Activated CD8-positive, alpha-beta memory T cell treated with anti-CD3 and anti-CD28 coated beads, Interleukin-2, amount 10 ng/mL, durations not matched to agents 7 days and 5 days (primary cell): ENCODE measurements around the gene SLC5A4. TPM values are rescaled to one million over a fixed set of nuclear protein-coding genes. Genes with fewer than 3 reads are reported as not detected.
"Not testable (repeated sequence)": the region's sequence is repeated elsewhere in the genome, so short reads cannot be mapped to it uniquely, and the experiment has no call there.

Source experiments
- ATAC-seq: fragments of 150-1000 bp; cut with Tn5 transposase; one replicate; pipeline ENCODE4 v1.10.0; 2021; ENCODE audit warnings: moderate library complexity
- CTCF ChIA-PET: fragments of 350-600 bp; sonication (Branson Sonifier 250); formaldehyde crosslinking; loops from one replicate; lab custom pipeline; 2021; ENCODE audit warnings: antibody characterized with exemption; lab: Charles Lee
- DNase-seq: peaks from one replicate; pipeline ENCODE4 v3.0.0-alpha.2; 2020
- H3K27ac Mint-ChIP-seq: one replicate; pipeline ENCODE4 v1.8.0; 2021; ENCODE audit warnings: mild to moderate bottlenecking, mixed read lengths
- H3K27me3 Mint-ChIP-seq: one replicate; pipeline ENCODE4 v1.8.0; 2021; ENCODE audit warnings: mixed read lengths
- H3K36me3 Mint-ChIP-seq: one replicate; pipeline ENCODE4 v1.8.0; 2021; ENCODE audit warnings: mild to moderate bottlenecking, mixed read lengths
- H3K4me1 Mint-ChIP-seq: one replicate; pipeline ENCODE4 v1.8.0; 2021; ENCODE audit warnings: mixed read lengths
- H3K4me3 Mint-ChIP-seq: one replicate; pipeline ENCODE4 v1.8.0; 2021; ENCODE audit warnings: mild to moderate bottlenecking, moderate library complexity, mixed read lengths
- H3K9me3 Mint-ChIP-seq: one replicate; pipeline ENCODE4 v1.8.0; 2022; ENCODE audit warnings: low read depth, mixed read lengths
- total RNA-seq, 2 experiments: library from RNA; stranded (reverse); gene quantifications; one replicate each; pipeline ENCODE4 v1.2.3, GENCODE V29; 2021

The SLC5A4 gene
- not detected for total RNA-seq

DNA sequence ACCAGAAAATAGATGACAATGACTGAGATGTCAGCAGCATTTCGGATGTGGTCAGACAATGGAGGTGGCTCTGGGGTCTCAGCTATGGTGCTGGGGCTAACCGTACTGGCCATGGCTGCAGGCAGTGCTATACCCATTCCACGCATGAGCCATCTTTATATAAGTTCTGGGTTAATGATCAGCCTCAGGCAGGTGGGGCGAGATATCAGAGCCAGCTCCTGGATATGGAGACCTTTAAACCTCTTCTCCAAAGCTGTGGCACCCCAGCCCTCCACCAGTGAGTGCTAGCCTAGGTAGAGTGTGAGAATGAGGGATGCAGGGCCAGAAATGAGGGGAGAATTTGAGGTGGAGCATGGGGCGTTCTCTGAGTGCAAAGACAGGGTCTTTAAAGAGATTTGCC lies at the start of gene SLC5A4:
Gene SLC5A4, minus strand, starts transcription at position 131 of the 400 bp plus-strand sequence. Its CDS starts 18 bp downstream, at position 113.
- ATAC-seq = no peak
- Mint-ChIP-seq H3K4me3 (no peak within 1 kb of the TSS), H3K36me3 (no peaks in the 10 kb centered on the region), H3K27ac (no peak within 1 kb of the TSS), H3K27me3 (peaks cover 61% of the 10 kb centered on the region), H3K4me1 (peaks cover 10% of the 10 kb centered on the region), H3K9me3 (no peaks in the 10 kb centered on the region)
- CTCF ChIA-PET = interaction anchor here (1.7 kb wide), 1 partner anchor 11 kb away, joined by 8 read pairs; no protein-coding TSS in a partner anchor
- no peak for DNase-seq

- H3K27ac Mint-ChIP-seq, DNase-seq, H3K27me3 Mint-ChIP-seq, H3K4me1 Mint-ChIP-seq, ATAC-seq, CTCF ChIA-PET, H3K9me3 Mint-ChIP-seq, H3K36me3 Mint-ChIP-seq, H3K4me3 Mint-ChIP-seq: not testable (repeated sequence)
Measured at GRCh38 chr22:32293921-32294320, 38.8 kb upstream of the SLC5A4 start.

DNA sequence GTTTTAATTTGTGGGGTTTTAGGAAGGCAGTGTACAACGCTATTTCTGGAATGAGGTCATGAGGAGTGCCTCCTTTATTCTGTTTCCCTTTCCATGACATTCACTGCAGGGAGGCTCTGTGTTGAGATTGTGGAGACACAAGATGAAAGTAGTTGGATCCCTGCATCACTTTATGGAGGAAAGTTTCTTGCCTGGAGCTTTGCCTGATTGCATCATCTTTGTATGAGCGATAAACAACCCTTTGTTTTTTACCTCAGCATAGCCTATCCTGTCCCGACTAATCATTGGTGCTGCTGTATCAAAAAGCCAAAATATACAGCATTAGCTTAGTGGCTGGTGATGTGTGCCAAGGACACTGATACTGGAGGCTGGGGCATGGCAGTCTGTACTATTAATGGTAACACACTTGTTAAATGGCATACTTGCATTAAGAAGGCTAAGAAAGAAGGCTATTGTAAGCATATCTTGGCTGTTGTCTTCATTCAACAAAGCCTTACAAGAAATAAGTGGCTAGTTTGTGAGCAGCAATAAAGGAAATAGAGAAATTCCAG lies 31.2 kb upstream of the SLC5A4 start:
- H3K9me3 Mint-ChIP-seq = no peaks in the 10 kb centered on the region
- no peaks in the 10 kb centered on the region for H3K4me1 Mint-ChIP-seq
- peaks cover 8% of the 10 kb centered on the region for H3K27me3 Mint-ChIP-seq
- H3K36me3 Mint-ChIP-seq = no peaks in the 10 kb centered on the region
- CTCF ChIA-PET = no interaction called here
- DNase-seq = no peak
- no peak for ATAC-seq
- no peak overlapping the region for H3K27ac Mint-ChIP-seq
- no peak overlapping the region for H3K4me3 Mint-ChIP-seq

GRCh38 chr22:32281072-32281471 lies 25.9 kb upstream of the SLC5A4 start:
- DNase-seq (no peak), ATAC-seq (no peak)
- H3K27me3 Mint-ChIP-seq = peaks cover 3% of the 10 kb centered on the region
- no peaks in the 10 kb centered on the region for H3K4me1 Mint-ChIP-seq
- CTCF ChIA-PET = no interaction called here
- no peak overlapping the region for H3K27ac Mint-ChIP-seq
- H3K36me3 Mint-ChIP-seq = no peaks in the 10 kb centered on the region
- H3K9me3 Mint-ChIP-seq = no peaks in the 10 kb centered on the region
- no peak overlapping the region for H3K4me3 Mint-ChIP-seq

DNA sequence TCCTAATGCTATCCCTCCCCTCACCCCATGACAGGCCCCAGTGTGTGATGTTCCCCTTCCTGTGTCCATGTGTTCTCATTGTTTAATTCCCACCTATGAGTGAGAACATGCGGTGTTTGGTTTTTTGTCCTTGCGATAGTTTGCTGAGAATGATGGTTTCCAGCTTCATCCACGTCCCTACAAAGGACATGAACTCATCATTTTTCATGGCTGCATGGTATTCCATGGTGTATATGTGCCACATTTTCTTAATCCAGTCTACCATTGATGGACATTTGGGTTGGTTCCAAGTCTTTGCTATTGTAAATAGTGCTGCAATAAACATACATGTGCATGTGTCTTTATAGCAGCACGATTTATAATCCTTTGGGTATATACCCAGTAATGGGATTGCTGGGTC lies 20.2 kb upstream of the SLC5A4 start:
- H3K4me1 Mint-ChIP-seq, H3K27ac Mint-ChIP-seq, H3K36me3 Mint-ChIP-seq, ATAC-seq, DNase-seq, H3K27me3 Mint-ChIP-seq, CTCF ChIA-PET, H3K9me3 Mint-ChIP-seq, H3K4me3 Mint-ChIP-seq: not testable (repeated sequence)

GRCh38 chr22:32271389-32271788 lies 16.2 kb upstream of the SLC5A4 start:
- no peak for ATAC-seq

DNA sequence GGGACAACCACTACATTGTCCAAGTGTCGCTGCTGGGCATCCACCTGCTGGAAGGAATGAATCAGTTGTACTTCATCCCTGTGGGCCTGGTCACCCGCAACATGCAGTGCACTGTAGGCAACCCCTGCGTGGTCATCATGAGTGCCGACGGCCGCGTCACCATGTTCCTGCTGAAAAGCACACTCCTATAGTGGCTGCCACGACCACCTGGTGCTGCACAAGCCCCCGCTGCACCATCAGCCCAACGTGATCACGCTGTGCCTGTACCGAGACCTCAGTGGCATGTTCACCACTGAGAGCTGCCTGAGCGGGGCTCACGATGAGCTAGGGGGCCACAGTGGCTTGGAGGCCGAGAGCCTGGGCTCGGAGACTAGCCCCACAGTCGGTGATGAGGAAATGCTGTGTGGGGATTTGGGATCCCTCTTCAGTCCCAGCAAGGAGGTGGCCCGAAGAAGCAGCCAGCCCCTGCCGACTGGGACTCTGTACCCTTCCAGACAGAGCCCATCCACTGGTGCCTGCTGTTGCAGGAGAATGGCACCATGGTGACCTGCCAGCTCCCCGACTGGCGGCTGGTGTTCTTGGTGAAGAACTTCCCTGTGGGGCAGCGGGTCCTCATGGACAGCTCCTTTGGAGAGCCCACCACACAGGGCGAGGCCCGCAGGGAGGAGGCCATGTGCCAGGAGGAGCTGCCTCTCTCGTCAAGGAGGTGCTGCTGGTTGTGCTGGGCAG lies 15.7 kb upstream of the SLC5A4 start:
- DNase-seq = no peak
- Mint-ChIP-seq H3K9me3 (no peaks in the 10 kb centered on the region), H3K27ac (no peak overlapping the region), H3K36me3 (no peaks in the 10 kb centered on the region), H3K4me1 (peaks cover 6% of the 10 kb centered on the region), H3K4me3 (no peak overlapping the region), H3K27me3 (no peaks in the 10 kb centered on the region)
- no peak for ATAC-seq
- CTCF ChIA-PET = no interaction called here

More at GRCh38 chr22:32271389-32271788, 16.2 kb upstream of the SLC5A4 start:
- Mint-ChIP-seq H3K4me1 (peaks cover 1% of the 10 kb centered on the region), H3K27me3 (no peaks in the 10 kb centered on the region), H3K4me3 (no peak overlapping the region), H3K27ac (no peak overlapping the region), H3K36me3 (no peaks in the 10 kb centered on the region), H3K9me3 (no peaks in the 10 kb centered on the region)
- CTCF ChIA-PET = no interaction called here
- no peak for DNase-seq

DNA sequence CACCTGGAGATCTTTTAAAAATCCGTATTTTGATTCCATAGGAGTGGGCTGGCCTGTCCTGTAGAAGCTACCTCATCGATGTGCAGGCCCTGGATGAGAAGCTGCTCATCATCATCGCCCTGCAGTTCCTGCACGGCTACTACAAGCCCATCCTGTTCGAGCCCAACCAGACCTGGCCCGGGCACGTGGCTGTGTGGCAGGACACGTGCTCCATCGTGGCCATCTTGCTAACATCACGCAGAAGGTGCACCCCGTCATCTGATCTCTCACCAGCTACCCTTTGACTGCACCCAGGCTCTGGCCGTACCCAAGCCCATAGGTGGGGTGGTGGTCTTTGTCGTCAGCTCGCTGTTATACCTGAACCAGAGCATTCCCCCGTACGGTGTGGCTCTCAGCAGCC lies 14.2 kb upstream of the SLC5A4 start:
- Mint-ChIP-seq H3K36me3 (no peaks in the 10 kb centered on the region), H3K9me3 (no peaks in the 10 kb centered on the region), H3K27ac (no peak overlapping the region), H3K4me3 (no peak overlapping the region), H3K4me1 (peaks cover 6% of the 10 kb centered on the region), H3K27me3 (no peaks in the 10 kb centered on the region)
- DNase-seq (no peak), ATAC-seq (no peak)
- CTCF ChIA-PET = interaction anchor here (2.0 kb wide), 1 partner anchor 299 kb away, joined by 7 read pairs; no protein-coding TSS in a partner anchor

DNA sequence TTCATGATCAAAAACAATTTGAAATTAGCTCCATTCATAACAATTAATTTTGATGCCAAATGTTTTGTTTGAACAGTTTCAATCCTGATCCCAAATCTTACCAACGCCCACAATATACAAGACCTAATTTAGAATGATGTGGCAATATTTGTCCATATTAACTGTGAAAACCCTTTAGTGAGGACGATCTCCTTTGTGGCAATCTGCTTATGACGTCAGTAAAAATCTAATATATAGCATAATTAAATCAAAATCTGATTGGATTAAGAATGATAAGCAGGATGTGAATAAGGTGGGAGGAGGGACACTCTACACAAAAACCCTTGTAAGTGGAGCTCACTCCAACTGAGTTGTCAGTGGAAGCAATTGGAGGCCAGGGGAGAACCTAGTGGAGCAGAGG lies 11.9 kb upstream of the SLC5A4 start:
- peaks cover 6% of the 10 kb centered on the region for H3K4me1 Mint-ChIP-seq
- no peaks in the 10 kb centered on the region for H3K9me3 Mint-ChIP-seq
- ATAC-seq (no peak), DNase-seq (no peak)
- H3K27ac Mint-ChIP-seq = no peak overlapping the region
- H3K4me3 Mint-ChIP-seq = no peak overlapping the region
- peaks cover 6% of the 10 kb centered on the region for H3K27me3 Mint-ChIP-seq
- CTCF ChIA-PET = interaction anchor here (1.0 to 2.9 kb wide), 13 partner anchors 7 to 601 kb away, joined by 3 to 17 read pairs (median 5); partner anchors contain the start of genes FBXO7 and SLC5A4
- no peaks in the 10 kb centered on the region for H3K36me3 Mint-ChIP-seq

- peaks cover 11% of the 10 kb centered on the region for H3K27me3 Mint-ChIP-seq
- CTCF ChIA-PET = interaction anchor here (0.8 to 2.9 kb wide), 23 partner anchors 8 to 600 kb away, joined by 3 to 17 read pairs (median 4); partner anchors contain the start of genes FBXO7 and SLC5A4
- ATAC-seq = peak; percentile 85
- H3K36me3 Mint-ChIP-seq = no peaks in the 10 kb centered on the region
- H3K27ac Mint-ChIP-seq = no peak overlapping the region
- H3K9me3 Mint-ChIP-seq = no peaks in the 10 kb centered on the region
- DNase-seq = peak; percentile 82
- no peak overlapping the region for H3K4me3 Mint-ChIP-seq
- peaks cover 6% of the 10 kb centered on the region for H3K4me1 Mint-ChIP-seq
Measured at GRCh38 chr22:32265882-32266767, 11.0 kb upstream of the SLC5A4 start.

- H3K4me3 Mint-ChIP-seq, DNase-seq, H3K27ac Mint-ChIP-seq, H3K9me3 Mint-ChIP-seq, CTCF ChIA-PET, ATAC-seq, H3K4me1 Mint-ChIP-seq, H3K36me3 Mint-ChIP-seq: not testable (repeated sequence)
- peaks cover 27% of the 10 kb centered on the region for H3K27me3 Mint-ChIP-seq
Measured at GRCh38 chr22:32263678-32264077, 8.5 kb upstream of the SLC5A4 start.

- Mint-ChIP-seq H3K27ac (no peak overlapping the region), H3K27me3 (peaks cover 43% of the 10 kb centered on the region), H3K4me3 (no peak overlapping the region), H3K4me1 (peaks cover 5% of the 10 kb centered on the region), H3K9me3 (no peaks in the 10 kb centered on the region), H3K36me3 (no peaks in the 10 kb centered on the region)
- DNase-seq = no peak
- ATAC-seq = no peak
- CTCF ChIA-PET = interaction anchor here (1.0 kb wide), 2 partner anchors 51 to 291 kb away, joined by 3 read pairs; no protein-coding TSS in a partner anchor
Measured at GRCh38 chr22:32261306-32261705, 6.2 kb upstream of the SLC5A4 start.

GRCh38 chr22:32258791-32259190 lies 3.6 kb upstream of the SLC5A4 start:
- H3K36me3 Mint-ChIP-seq = no peaks in the 10 kb centered on the region

More at GRCh38 chr22:32258791-32259190, 3.6 kb upstream of the SLC5A4 start:
- peaks cover 10% of the 10 kb centered on the region for H3K4me1 Mint-ChIP-seq
- H3K27ac Mint-ChIP-seq = no peak overlapping the region
- DNase-seq = no peak
- no peaks in the 10 kb centered on the region for H3K9me3 Mint-ChIP-seq
- no peak overlapping the region for H3K4me3 Mint-ChIP-seq
- CTCF ChIA-PET = no interaction called here
- H3K27me3 Mint-ChIP-seq = peaks cover 54% of the 10 kb centered on the region
- no peak for ATAC-seq
